Fibroblast of pulmonary artery (primary cell): ENCODE measurements around the gene PPRC1.

ENCODE experiments used
- DNase-seq: peaks from one replicate; pipeline ENCODE4 v3.0.0-alpha.2; 2010; ENCODE audit warnings: low read depth
- H3K4me3 ChIP-seq: replicated peaks from 2 replicates; pipeline ENCODE4 v1.5.1; 2011; ENCODE audit warnings: low read depth, mild to moderate bottlenecking, control low read depth, low read length, moderate library complexity
- TF ChIP-seq, protein P1 (sequence below): IDR thresholded peaks from 2 replicates; pipeline ENCODE4 v1.5.1; 2011; ENCODE audit warnings: mild to moderate bottlenecking, control low read depth, low read length, inconsistent platforms; ENCODE audit errors: missing control alignments

The PPRC1 gene

DNA sequence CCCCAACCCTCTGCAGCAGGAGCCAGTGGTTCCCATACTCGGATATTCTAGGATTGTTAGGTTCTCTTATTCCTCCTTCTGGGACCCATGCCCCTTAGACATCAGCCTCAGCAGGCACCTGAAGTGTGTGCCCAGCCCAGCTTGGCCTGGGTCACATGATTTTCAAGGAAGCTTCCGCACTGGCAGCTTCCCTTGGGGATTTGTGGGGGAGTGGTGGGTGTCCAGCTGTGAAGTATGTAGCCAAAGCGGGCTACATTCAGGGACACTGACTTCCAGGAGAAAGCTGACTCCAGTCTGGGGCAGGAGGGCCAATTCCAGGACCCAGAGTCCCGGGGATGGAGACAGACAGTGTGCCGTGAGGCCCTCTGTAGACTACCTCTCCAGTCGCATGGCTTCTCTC, 14.0 kb upstream of the PPRC1 start:
- peak; percentile 56 for DNase-seq
- TF ChIP-seq, protein P1, sequence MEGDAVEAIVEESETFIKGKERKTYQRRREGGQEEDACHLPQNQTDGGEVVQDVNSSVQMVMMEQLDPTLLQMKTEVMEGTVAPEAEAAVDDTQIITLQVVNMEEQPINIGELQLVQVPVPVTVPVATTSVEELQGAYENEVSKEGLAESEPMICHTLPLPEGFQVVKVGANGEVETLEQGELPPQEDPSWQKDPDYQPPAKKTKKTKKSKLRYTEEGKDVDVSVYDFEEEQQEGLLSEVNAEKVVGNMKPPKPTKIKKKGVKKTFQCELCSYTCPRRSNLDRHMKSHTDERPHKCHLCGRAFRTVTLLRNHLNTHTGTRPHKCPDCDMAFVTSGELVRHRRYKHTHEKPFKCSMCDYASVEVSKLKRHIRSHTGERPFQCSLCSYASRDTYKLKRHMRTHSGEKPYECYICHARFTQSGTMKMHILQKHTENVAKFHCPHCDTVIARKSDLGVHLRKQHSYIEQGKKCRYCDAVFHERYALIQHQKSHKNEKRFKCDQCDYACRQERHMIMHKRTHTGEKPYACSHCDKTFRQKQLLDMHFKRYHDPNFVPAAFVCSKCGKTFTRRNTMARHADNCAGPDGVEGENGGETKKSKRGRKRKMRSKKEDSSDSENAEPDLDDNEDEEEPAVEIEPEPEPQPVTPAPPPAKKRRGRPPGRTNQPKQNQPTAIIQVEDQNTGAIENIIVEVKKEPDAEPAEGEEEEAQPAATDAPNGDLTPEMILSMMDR: no peak
- peak overlapping the region; percentile 94 for H3K4me3 ChIP-seq

DNA sequence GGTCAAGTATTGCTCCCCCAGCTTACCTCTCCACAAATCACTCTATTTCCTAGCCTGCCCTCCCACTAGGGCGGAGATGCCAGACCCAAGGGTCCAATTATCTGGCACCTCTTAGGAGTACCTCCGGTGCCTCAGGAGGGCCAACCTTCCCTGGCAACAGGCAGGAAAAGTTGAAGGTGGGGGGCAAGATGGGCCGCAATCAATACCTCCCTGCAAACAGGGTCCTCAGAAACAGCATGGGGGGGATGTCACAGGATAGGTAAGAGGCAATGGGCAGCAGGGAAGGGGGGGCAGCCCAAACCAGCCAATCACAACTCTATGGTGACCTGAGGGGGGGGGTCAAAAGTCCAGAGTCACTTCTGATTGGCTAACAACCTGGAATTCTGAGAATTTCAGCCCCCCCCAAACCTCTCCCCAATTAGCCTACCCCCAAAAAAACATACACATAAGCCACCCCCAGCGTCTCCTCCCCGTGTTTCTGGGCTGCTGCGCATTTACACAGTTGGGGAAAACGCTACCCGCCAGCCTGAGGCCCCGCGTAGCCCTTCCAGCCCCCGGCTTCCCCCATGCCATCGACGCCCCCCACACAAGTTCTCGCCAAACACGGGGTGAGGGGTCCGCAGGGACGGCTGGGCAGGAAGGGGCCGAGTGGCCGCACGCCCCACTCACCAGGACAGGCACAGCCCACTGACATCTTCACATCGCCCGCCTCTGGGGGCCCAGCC, 13.3 kb upstream of the PPRC1 start:
- DNase-seq: peak; percentile 78
- TF ChIP-seq, protein P1: no peak
- H3K4me3 ChIP-seq: peak overlapping the region; percentile 94

DNA sequence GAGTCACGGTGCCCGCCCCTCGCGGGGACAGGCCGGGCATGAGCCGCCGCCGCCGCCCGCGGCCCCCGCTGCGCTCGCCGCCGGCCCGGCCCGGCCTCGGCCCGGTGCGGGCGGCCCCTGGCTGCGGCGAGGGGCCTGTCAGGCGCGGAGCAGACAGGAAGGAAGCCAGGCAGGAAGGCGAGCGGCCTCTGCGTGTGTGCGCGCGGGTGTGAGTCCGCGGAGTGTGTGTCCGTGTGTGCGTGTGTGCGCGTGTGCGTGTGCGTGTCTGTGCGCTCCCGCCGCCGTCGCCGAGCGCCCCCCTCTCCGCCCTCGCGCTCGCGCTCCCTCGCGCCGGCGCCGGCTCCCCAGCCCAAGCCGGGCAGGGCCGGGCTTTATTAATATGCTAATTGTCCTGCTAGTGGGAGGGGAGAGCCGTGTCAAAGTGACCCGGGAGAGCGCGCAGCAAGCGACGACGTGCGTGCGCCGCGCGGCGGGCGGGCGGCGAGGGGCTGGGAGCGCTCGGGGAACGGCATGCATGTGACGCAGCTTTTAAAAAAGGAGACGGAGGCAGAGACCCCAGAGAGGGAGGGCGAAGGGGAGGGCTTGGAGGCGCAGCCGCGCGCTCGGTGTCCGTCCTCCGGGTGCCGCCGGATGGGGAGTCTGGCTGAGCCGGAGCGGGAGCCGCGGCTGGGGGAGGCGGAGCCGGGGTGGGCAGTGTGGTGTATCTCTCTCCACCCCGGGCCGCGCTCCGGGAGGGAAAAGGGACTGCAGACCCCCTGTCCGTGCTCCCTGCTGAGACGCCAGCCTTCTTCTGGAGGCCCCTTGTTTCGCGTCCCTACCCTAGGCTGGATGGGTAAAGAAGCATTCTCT, 12.5 kb upstream of the PPRC1 start, which contains the start of gene LDB1:
Gene LDB1 (minus strand): TSS at position 227 of the 849 bp plus-strand sequence. CDS start 258 bp downstream, outside the sequence.
- DNase-seq: peak; percentile 78
- TF ChIP-seq, protein P1: no peak
- H3K4me3 ChIP-seq: peak within 1 kb of the TSS; percentile 94

DNA sequence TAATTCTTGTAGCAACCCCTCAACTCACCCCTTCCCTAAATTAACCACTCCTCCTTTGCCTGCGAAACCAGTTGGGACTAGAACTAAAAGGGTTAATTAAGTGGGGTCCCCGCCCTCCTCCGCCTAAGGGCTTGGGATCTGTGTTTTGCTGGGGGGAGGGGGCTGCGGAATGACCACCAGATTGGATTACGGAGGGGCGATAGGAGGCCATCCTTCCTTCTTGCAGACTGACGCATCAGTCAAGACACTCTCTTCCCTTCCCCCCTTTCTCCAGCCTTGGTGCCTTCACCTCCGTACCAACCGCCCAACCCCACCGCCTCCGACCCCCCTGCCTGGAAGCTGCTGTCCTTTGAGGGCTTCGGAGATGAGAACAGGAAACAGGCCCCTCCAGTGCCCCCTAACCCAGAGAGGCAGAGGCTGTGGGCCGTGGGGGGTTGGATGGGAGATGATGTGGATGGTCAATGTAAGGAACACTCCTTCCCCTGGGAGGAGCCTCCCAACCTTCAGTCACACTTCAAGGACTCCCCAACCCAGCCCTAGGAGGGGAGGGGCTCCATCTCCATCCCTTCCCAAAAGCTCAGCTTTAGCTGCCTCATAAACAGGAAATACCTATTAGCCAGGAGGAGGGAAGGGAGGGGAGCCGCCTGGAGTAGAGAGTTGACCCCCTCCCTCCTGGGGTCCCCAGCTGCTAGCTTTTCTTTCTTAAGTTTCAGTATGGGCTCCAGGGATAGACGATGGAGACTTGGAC, 11.7 kb upstream of the PPRC1 start:
- TF ChIP-seq, protein P1: no peak
- DNase-seq: peak; percentile 86
- peak overlapping the region; percentile 94 for H3K4me3 ChIP-seq

DNA sequence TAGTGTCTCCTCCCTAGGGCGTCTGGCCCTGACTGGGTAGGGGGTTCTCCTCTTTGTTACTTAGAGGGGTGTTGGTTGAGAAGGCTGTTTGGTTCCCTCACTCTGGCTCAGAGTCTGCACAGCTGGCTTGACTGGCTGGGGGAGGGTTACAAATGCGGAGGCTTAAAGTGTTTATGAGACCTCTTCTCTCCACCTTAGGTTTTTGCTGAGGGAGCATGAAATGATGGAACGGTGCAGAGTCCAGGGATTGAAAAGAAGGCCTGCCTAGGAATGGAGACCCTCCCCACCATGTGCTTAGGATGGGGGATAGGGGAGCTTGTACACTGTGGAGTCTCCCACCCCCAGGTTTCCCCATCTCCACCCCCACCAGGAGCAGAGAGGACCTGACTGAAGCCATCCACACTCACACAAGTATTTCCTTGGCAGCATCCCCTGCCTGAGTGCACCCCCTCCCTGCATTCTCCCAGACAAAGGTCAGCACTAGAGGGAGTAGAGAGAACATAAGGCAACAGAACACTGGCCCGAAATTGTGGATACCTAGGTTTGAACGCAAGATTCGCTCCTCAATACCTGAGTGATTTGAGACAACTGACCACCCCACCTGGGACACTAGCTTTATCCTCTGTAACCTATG, 11.0 kb upstream of the PPRC1 start:
- TF ChIP-seq, protein P1: peak; percentile 32
- peak; percentile 48 for DNase-seq
- peak overlapping the region; percentile 94 for H3K4me3 ChIP-seq

DNA sequence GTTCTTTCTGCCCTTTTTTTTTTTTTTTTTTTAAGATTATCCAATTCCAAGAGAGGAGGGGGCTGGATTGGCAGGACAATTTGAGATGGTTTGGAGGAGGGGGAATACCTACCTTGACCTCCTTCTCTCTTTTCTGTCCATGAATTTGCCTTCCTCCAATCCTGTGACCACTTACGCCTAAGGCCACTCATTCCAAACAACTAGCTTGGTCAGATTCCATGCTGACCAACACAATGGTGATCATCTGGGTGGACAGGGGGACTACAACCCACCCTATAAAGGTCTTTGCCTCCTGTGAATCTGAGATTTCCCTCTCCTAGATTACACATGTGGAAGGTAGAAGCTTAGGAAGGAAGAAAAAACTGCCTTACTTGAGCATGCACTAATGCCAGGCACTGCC, 10.4 kb upstream of the PPRC1 start:
- TF ChIP-seq, protein P1: no peak
- no peak overlapping the region for H3K4me3 ChIP-seq
- DNase-seq: no peak
